Measurements from ENCODE around the gene TTC28. TPM values are rescaled to one million over a fixed set of nuclear protein-coding genes. Genes with fewer than 3 reads are reported as not detected.

The TTC28 gene
- total RNA-seq, 1 experiment from 2014 or later = not detected

GRCh38 chr22:27930331-27931060 is 749.1 kb downstream of the TTC28 start:
- no peaks in the 10 kb centered on the region for H3K27me3 Mint-ChIP-seq (ENCODE audit: insufficient read depth, unreplicated experiment)
- no peaks in the 10 kb centered on the region for H3K9me3 Mint-ChIP-seq (ENCODE audit: unreplicated experiment)
- H3K36me3 Mint-ChIP-seq (ENCODE audit: insufficient read depth, unreplicated experiment) = peaks cover 6% of the 10 kb centered on the region
- intact Hi-C loops (cut with micrococcal nuclease) = no loop called here
- POLR2A ChIA-PET = interaction anchor here (0.5 to 4.7 kb wide), 14 partner anchors 11 to 65 kb away, joined by 3 to 90 read pairs (median 4); partner anchors contain the start of gene PITPNB
- peaks cover 12% of the 10 kb centered on the region for H3K4me1 Mint-ChIP-seq (ENCODE audit: insufficient read depth, unreplicated experiment)
- CTCF ChIA-PET = interaction anchor here (0.5 to 3.1 kb wide), 7 partner anchors 10 to 1279 kb away, joined by 3 to 17 read pairs (median 5); no protein-coding TSS in a partner anchor
- no peak overlapping the region for H3K4me3 Mint-ChIP-seq (ENCODE audit: unreplicated experiment)
- peak overlapping the region; percentile 20 for H3K27ac Mint-ChIP-seq (ENCODE audit: low read depth, unreplicated experiment)
- TF ChIP-seq CTCF (IDR thresholded peaks at IDR 0.05; ENCODE audit: unreplicated experiment) = no peak
- BruUV-seq (replicated peaks) = no TSS peak
- peak; percentile 68 for DNase-seq (ENCODE audit: unreplicated experiment)

Small RNA genes lying within 50 kb of the gene (microRNA-seq; reads per million reads assigned to microRNA genes)
- not detected for gene MIR5739

Other genes starting within 250 kb of the TTC28 start
- gene CHEK2, start 62.0 kb upstream of the TTC28 start, total RNA-seq (2022) = 17.6 and 18.8 TPM in 2 replicates
- gene HSCB, start 62.2 kb upstream of the TTC28 start, total RNA-seq (2022) = 19.3 and 24.7 TPM in 2 replicates
- gene CCDC117, start 92.9 kb upstream of the TTC28 start, total RNA-seq (2022) = 12.1 and 14.6 TPM in 2 replicates
- 274 and 429 TPM in 2 replicates for gene XBP1, start 120.7 kb upstream of the TTC28 start, total RNA-seq (2022)
- gene ZNRF3, start 203.7 kb upstream of the TTC28 start, total RNA-seq (2022) = 7.1 and 7.9 TPM in 2 replicates